GM23338 (cell line): ENCODE results near the gene TRIO. TPM values are rescaled to one million over a fixed set of nuclear protein-coding genes. Genes with fewer than 3 reads are reported as not detected.

Source experiments
- ATAC-seq: fragments of 200-7000 bp; cut with Tn5 transposase; 3 replicates; pipeline ENCODE4 v1.9.1; 2020
- DNase-seq: peaks from one replicate; pipeline ENCODE4 v3.0.0-alpha.2; 2015; ENCODE audit warnings: low spot score
- H2AFZ ChIP-seq: fragments of 200-600 bp; sonication (generic); 2 replicates; pipeline ENCODE4 v1.8.0; 2016; ENCODE audit warnings: antibody characterized with exemption, mild to moderate bottlenecking, moderate library complexity
- H3F3A ChIP-seq: fragments of 200-600 bp; sonication (generic); replicated peaks from 2 replicates; pipeline ENCODE4 v1.8.0; 2017; ENCODE audit warnings: antibody characterized with exemption, mixed run types, low read depth
- H3K27ac ChIP-seq: fragments of 200-600 bp; sonication (generic); 2 replicates; pipeline ENCODE4 v1.6.1; 2016; ENCODE audit warnings: low read depth
- H3K27me3 ChIP-seq: fragments of 200-600 bp; sonication (generic); 2 replicates; pipeline ENCODE4 v1.8.0; 2016; ENCODE audit warnings: mild to moderate bottlenecking, mixed run types, moderate library complexity; ENCODE audit not compliant: insufficient read depth
- H3K36me3 ChIP-seq: fragments of 200-600 bp; sonication (generic); 2 replicates; pipeline ENCODE4 v1.8.0; 2016; ENCODE audit warnings: mild to moderate bottlenecking; ENCODE audit not compliant: insufficient read depth
- H3K4me1 ChIP-seq: fragments of 200-600 bp; sonication (generic); 2 replicates; pipeline ENCODE4 v1.8.0; 2016; ENCODE audit warnings: mild to moderate bottlenecking, moderate library complexity; ENCODE audit not compliant: insufficient read depth
- H3K4me2 ChIP-seq: fragments of 200-600 bp; sonication (generic); 2 replicates; pipeline ENCODE4 v1.7.1; 2017; ENCODE audit warnings: mixed run types
- H3K4me3 ChIP-seq: fragments of 200-600 bp; sonication (generic); 2 replicates; pipeline ENCODE4 v1.6.1; 2016; ENCODE audit warnings: mixed run types
- H3K79me2 ChIP-seq: fragments of 200-600 bp; sonication (generic); replicated peaks from 2 replicates; pipeline ENCODE4 v1.8.0; 2017; ENCODE audit warnings: mild to moderate bottlenecking; ENCODE audit not compliant: insufficient read depth
- H3K9me2 ChIP-seq: fragments of 200-600 bp; sonication (generic); 2 replicates; pipeline ENCODE4 v1.8.0; 2017; ENCODE audit not compliant: insufficient read depth
- H4K20me1 ChIP-seq: fragments of 200-600 bp; sonication (generic); replicated peaks from 2 replicates; pipeline ENCODE4 v1.8.0; 2017; ENCODE audit warnings: mild to moderate bottlenecking; ENCODE audit not compliant: insufficient read depth
- H3K27ac Mint-ChIP-seq: 2 replicates; pipeline ENCODE4 v1.8.0; 2020; ENCODE audit warnings: inconsistent platforms, mild to moderate bottlenecking, moderate library complexity, mixed read lengths
- H3K27me3 Mint-ChIP-seq: 3 replicates; pipeline ENCODE4 v1.8.0; 2022; ENCODE audit warnings: low read depth, mild to moderate bottlenecking, moderate library complexity, mixed read lengths, inconsistent platforms; ENCODE audit not compliant: insufficient read depth, poor library complexity
- H3K36me3 Mint-ChIP-seq: 3 replicates; pipeline ENCODE4 v1.8.0; 2021; ENCODE audit warnings: low read depth, mild to moderate bottlenecking, inconsistent platforms, moderate library complexity, mixed read lengths
- H3K4me1 Mint-ChIP-seq: 3 replicates; pipeline ENCODE4 v1.8.0; 2020; ENCODE audit warnings: mild to moderate bottlenecking, inconsistent platforms, mixed read lengths
- H3K4me3 Mint-ChIP-seq: 3 replicates; pipeline ENCODE4 v1.8.0; 2021; ENCODE audit warnings: moderate library complexity, mild to moderate bottlenecking, inconsistent platforms, mixed read lengths
- H3K9me3 Mint-ChIP-seq: 3 replicates; pipeline ENCODE4 v1.8.0; 2020; ENCODE audit warnings: moderate library complexity, mild to moderate bottlenecking, inconsistent platforms, mixed read lengths
- CREB1 ChIP-seq: fragments of 250-450 bp; sonication (Bioruptor Pico); IDR thresholded peaks from 2 replicates; pipeline ENCODE4 v1.5.0; 2020; ENCODE audit warnings: low read depth, mild to moderate bottlenecking, moderate library complexity
- CTCF ChIP-seq, 2 experiments: fragments of 200-600 bp in 1 of 2; sonication (generic) in 1 of 2; conservative IDR thresholded peaks; 2 replicates each; pipeline versions ENCODE4 v1.5.1 to v1.6.1; 2016 to 2017; ENCODE audit warnings: antibody characterized with exemption in 2 of 2, low read depth in 2 of 2, mild to moderate bottlenecking in 2 of 2, moderate library complexity in 1 of 2
- ETS1 ChIP-seq: IDR thresholded peaks from 2 replicates; pipeline ENCODE4 v1.6.1; 2016; ENCODE audit warnings: antibody characterized with exemption
- EZH2phosphoT487 ChIP-seq: fragments of 200-600 bp; sonication (generic); IDR thresholded peaks from one replicate; pipeline ENCODE4 v1.8.1; 2018; ENCODE audit warnings: antibody characterized with exemption; ENCODE audit not compliant: unreplicated experiment
- JUNB ChIP-seq: IDR thresholded peaks from one replicate; pipeline ENCODE4 v1.6.1; 2016; ENCODE audit warnings: antibody characterized with exemption; ENCODE audit not compliant: unreplicated experiment
- NANOG ChIP-seq: IDR thresholded peaks from 2 replicates; pipeline ENCODE4 v1.6.1; 2016; ENCODE audit warnings: antibody characterized with exemption, borderline replicate concordance
- POLR2AphosphoS5 ChIP-seq: IDR thresholded peaks from 2 replicates; pipeline ENCODE4 v1.6.1; 2016; ENCODE audit warnings: antibody characterized with exemption, low read depth
- ZNF114 ChIP-seq: fragments of 250-450 bp; sonication (Bioruptor Pico); IDR thresholded peaks from 2 replicates; pipeline ENCODE4 v1.5.0; 2020; ENCODE audit warnings: mild to moderate bottlenecking, moderate library complexity
- ZNF331 ChIP-seq: fragments of 250-450 bp; sonication (Bioruptor Pico); IDR thresholded peaks from 2 replicates; pipeline ENCODE4 v1.5.0; 2020; ENCODE audit warnings: low read depth, mild to moderate bottlenecking, moderate library complexity
- polyA plus RNA-seq: library from polyadenylated mRNA; unstranded; fragments of >200 nt; fragmentation: Nextera tagmentation; extraction: Ambion mirVana; gene quantifications from 2 replicates; pipeline ENCODE4 v1.2.1, GENCODE V29; 2016
- total RNA-seq: library from RNA; depleted of rRNA; stranded (reverse); fragments of >200 nt; shearing (Covaris generic); gene quantifications from 2 replicates; pipeline ENCODE4 v1.2.3, GENCODE V29; 2014

Gene TRIO
- total and polyA plus RNA-seq, 2 experiments from 2014 or later: 13.8 to 113 TPM

- peaks cover 46% of the 10 kb centered on the region for H3K4me1 ChIP-seq
- peaks cover 3% of the 10 kb centered on the region for H3K27me3 Mint-ChIP-seq
- peaks cover 98% of the 10 kb centered on the region for H3K79me2 ChIP-seq
- no peak overlapping the region; the same call in 1 of the 2 replicates for H3K27ac Mint-ChIP-seq
- TF ChIP-seq CTCF (conservative IDR thresholded peaks at IDR 0.05; ENCODE audit: low read depth in 2 of 2): no peak
- TF ChIP-seq CREB1 (CRISPR knock-in tag): no peak
- TF ChIP-seq ETS1: no peak
- no peak for TF ChIP-seq ZNF114 (CRISPR knock-in tag)
- no peak for TF ChIP-seq JUNB
- no peak for TF ChIP-seq NANOG
- TF ChIP-seq EZH2phosphoT487: no peak
- H3K9me3 Mint-ChIP-seq: no peaks in the 10 kb centered on the region
- DNase-seq (no peak), ATAC-seq (no peak)
- peaks cover 6% of the 10 kb centered on the region; the same call in 1 of the 2 replicates for H4K20me1 ChIP-seq
- no peaks in the 10 kb centered on the region for H3K36me3 Mint-ChIP-seq
- peaks cover 52% of the 10 kb centered on the region for H3K4me1 Mint-ChIP-seq
- no peaks in the 10 kb centered on the region for H3K27me3 ChIP-seq
- H3K9me2 ChIP-seq: no peaks in the 10 kb centered on the region
- H3F3A ChIP-seq: no peaks in the 10 kb centered on the region
- no peaks in the 10 kb centered on the region for H3K36me3 ChIP-seq
- no peak overlapping the region for H3K4me2 ChIP-seq
- no peak overlapping the region for H3K27ac ChIP-seq
- H3K4me3 ChIP-seq: no peak overlapping the region
- no peak overlapping the region for H3K4me3 Mint-ChIP-seq
- no peak overlapping the region for H2AFZ ChIP-seq
Observed at GRCh38 chr5:14231890-14232289, 88.7 kb downstream of the TRIO start.

- DNase-seq: no peak
- H3K36me3 ChIP-seq: no peaks in the 10 kb centered on the region
- Mint-ChIP-seq H3K4me1 (peaks cover 67% of the 10 kb centered on the region), H3K27me3 (peaks cover 3% of the 10 kb centered on the region), H3K36me3 (no peaks in the 10 kb centered on the region), H3K27ac (peak overlapping the region; percentile 80; the same call in 1 of the 2 replicates), H3K9me3 (no peaks in the 10 kb centered on the region), H3K4me3 (no peak overlapping the region)
- no peak for ATAC-seq
- peak overlapping the region; percentile 14; the same call in 1 of the 2 replicates for H3K27ac ChIP-seq
- TF ChIP-seq NANOG: no peak
- TF ChIP-seq ZNF331 (CRISPR knock-in tag): no peak
- TF ChIP-seq EZH2phosphoT487: no peak
- TF ChIP-seq ZNF114 (CRISPR knock-in tag): no peak
- TF ChIP-seq ETS1: no peak
- no peak for TF ChIP-seq POLR2AphosphoS5
- H3F3A ChIP-seq: no peaks in the 10 kb centered on the region
- no peaks in the 10 kb centered on the region for H3K9me2 ChIP-seq
- H3K79me2 ChIP-seq: peaks cover 98% of the 10 kb centered on the region
- no peaks in the 10 kb centered on the region for H3K27me3 ChIP-seq
- H4K20me1 ChIP-seq: peaks cover 9% of the 10 kb centered on the region; the same call in 1 of the 2 replicates
- H3K4me1 ChIP-seq: peaks cover 59% of the 10 kb centered on the region
- H3K4me2 ChIP-seq: peak overlapping the region; percentile 49; the same call in 1 of the 2 replicates
- no peak overlapping the region for H3K4me3 ChIP-seq
- H2AFZ ChIP-seq: no peak overlapping the region
Observed at GRCh38 chr5:14234204-14234603, 91.1 kb downstream of the TRIO start.
